Gastroesophageal sphincter (tissue), 4 donors: ENCODE results near the gene RMDN2. TPM values are rescaled to one million over a fixed set of nuclear protein-coding genes. Genes with fewer than 3 reads are reported as not detected.

Experiments
- ATAC-seq: fragments of 150-250 bp; one replicate; pipeline ENCODE4 v1.9.1; 2016; ENCODE audit warnings: mild to moderate bottlenecking, moderate library complexity
- H3K27ac ChIP-seq, 4 donors: fragments of 200-600 bp; sonication (generic) in 3 of 4; 1 replicate in 3 of 4; 2 replicates in 1 of 4; pipeline ENCODE4 v1.5.1; 2016 to 2019
- H3K27me3 ChIP-seq: fragments of 200-600 bp; sonication (generic); one replicate; pipeline ENCODE4 v1.5.1; 2019
- H3K36me3 ChIP-seq, 2 donors: fragments of 200-600 bp; sonication (generic); one replicate each; pipeline ENCODE4 v1.5.1; 2019; ENCODE audit warnings: control low read depth in 1 of 2
- H3K4me1 ChIP-seq, 3 donors: fragments of 200-600 bp; sonication (generic); 1 replicate in 2 of 3; 2 replicates in 1 of 3; pipeline ENCODE4 v1.5.1; 2016 to 2019; ENCODE audit warnings: control low read depth in 2 of 3
- H3K4me3 ChIP-seq, 2 donors: fragments of 200-600 bp; sonication (generic); one replicate each; pipeline ENCODE4 v1.5.1; 2019; ENCODE audit warnings: mild to moderate bottlenecking in 1 of 2, moderate library complexity in 1 of 2
- H3K9me3 ChIP-seq, 3 donors: fragments of 200-600 bp; sonication (generic); one replicate each; pipeline ENCODE4 v1.5.1; 2017 to 2019; ENCODE audit warnings: control low read depth in 2 of 3
- CTCF ChIP-seq, 4 experiments: fragments of 200-600 bp in 2 of 4; fragments of 450-650 bp in 2 of 4; sonication (generic) in 1 of 4; IDR thresholded peaks; one replicate each; pipeline ENCODE4 v1.5.1; 2017 to 2019; ENCODE audit warnings: antibody characterized with exemption in 4 of 4, mild to moderate bottlenecking in 2 of 4, moderate library complexity in 2 of 4
- EP300 ChIP-seq: sonication (generic); formaldehyde crosslinking; IDR thresholded peaks from one replicate; pipeline ENCODE4 v1.6.1; 2017; ENCODE audit warnings: antibody characterized with exemption, mild to moderate bottlenecking
- POLR2A ChIP-seq, 2 donors: fragments of 450-650 bp; IDR thresholded peaks; one replicate each; pipeline ENCODE4 v1.6.1; 2017; ENCODE audit warnings: antibody characterized with exemption in 2 of 2, mild to moderate bottlenecking in 2 of 2, moderate library complexity in 1 of 2
- POLR2AphosphoS5 ChIP-seq: sonication (generic); formaldehyde crosslinking; IDR thresholded peaks from one replicate; pipeline ENCODE4 v1.6.1; 2017; ENCODE audit warnings: antibody characterized with exemption
- WGBS, 2 donors: methylation state at CpG; one replicate each; pipeline ENCODE4 v1.1.5; 2018; ENCODE audit warnings: low coverage in 1 of 2; 5-methylcytosine and 5-hydroxymethylcytosine counted together
- total RNA-seq, 4 donors: library from RNA; depleted of rRNA; stranded (reverse); fragments of >200 nt; gene quantifications; one replicate each; pipeline ENCODE4 v1.1.0, GENCODE V29; 2016

Gene RMDN2
- total RNA-seq, 4 donors from 2014 or later: 9.3 to 12.5 (median 11.4) TPM

GRCh38 chr2:37896319-37896718, 28.8 kb upstream of the RMDN2 start:
- Histone ChIP-seq H3K27me3 (no peaks in the 10 kb centered on the region), H3K4me3 (no peak overlapping the region), H3K4me1 (peaks cover 0 to 1% (median 0%) of the 10 kb centered on the region in 3 donors), H3K9me3 (no peaks in the 10 kb centered on the region), H3K36me3 (no peaks in the 10 kb centered on the region), H3K27ac (no peak overlapping the region)
- ATAC-seq: no peak
- WGBS, 2 donors: 56 to 59% methylated on average over 3 of the region's 3 CpGs
- TF ChIP-seq POLR2AphosphoS5 (no peak), EP300 (no peak), POLR2A (IDR thresholded peaks at IDR 0.05) (no peak), CTCF (IDR thresholded peaks at IDR 0.05) (peak in 1 of 4 experiments; percentile 18)

GRCh38 chr2:37897511-37897910, 27.6 kb upstream of the RMDN2 start:
- Histone ChIP-seq H3K9me3 (no peaks in the 10 kb centered on the region), H3K36me3 (no peaks in the 10 kb centered on the region), H3K4me3 (no peak overlapping the region), H3K4me1 (no peaks in the 10 kb centered on the region), H3K27ac (no peak overlapping the region), H3K27me3 (no peaks in the 10 kb centered on the region)
- no peak for ATAC-seq
- WGBS, 2 donors: 44 to 47% methylated on average over 3 of the region's 3 CpGs
- TF ChIP-seq POLR2AphosphoS5: no peak
- TF ChIP-seq EP300: no peak
- no peak for TF ChIP-seq CTCF (IDR thresholded peaks at IDR 0.05)
- no peak for TF ChIP-seq POLR2A (IDR thresholded peaks at IDR 0.05)

- Histone ChIP-seq H3K27me3 (no peaks in the 10 kb centered on the region), H3K4me1 (no peaks in the 10 kb centered on the region), H3K4me3 (no peak overlapping the region), H3K36me3 (no peaks in the 10 kb centered on the region), H3K27ac (no peak overlapping the region), H3K9me3 (no peaks in the 10 kb centered on the region)
- TF ChIP-seq POLR2A (IDR thresholded peaks at IDR 0.05): no peak
- no peak for TF ChIP-seq POLR2AphosphoS5
- no peak for TF ChIP-seq CTCF (IDR thresholded peaks at IDR 0.05)
- TF ChIP-seq EP300: no peak
- no peak for ATAC-seq
Measured at GRCh38 chr2:37898448-37898847, 26.6 kb upstream of the RMDN2 start.

- Histone ChIP-seq H3K27ac (no peak overlapping the region), H3K4me1 (no peaks in the 10 kb centered on the region), H3K9me3 (no peaks in the 10 kb centered on the region), H3K4me3 (no peak overlapping the region), H3K36me3 (no peaks in the 10 kb centered on the region), H3K27me3 (no peaks in the 10 kb centered on the region)
- no peak for TF ChIP-seq CTCF (IDR thresholded peaks at IDR 0.05)
- TF ChIP-seq POLR2AphosphoS5: no peak
- TF ChIP-seq POLR2A (IDR thresholded peaks at IDR 0.05): no peak
- TF ChIP-seq EP300: no peak
- ATAC-seq: no peak
Measured at GRCh38 chr2:37902991-37903390, 22.1 kb upstream of the RMDN2 start.

- Histone ChIP-seq H3K4me1 (no peaks in the 10 kb centered on the region), H3K4me3 (no peak overlapping the region), H3K27me3 (no peaks in the 10 kb centered on the region), H3K9me3 (no peaks in the 10 kb centered on the region), H3K27ac (no peak overlapping the region), H3K36me3 (no peaks in the 10 kb centered on the region)
- WGBS, 2 donors: 86 to 87% methylated on average over 3 of the region's 3 CpGs
- no peak for TF ChIP-seq POLR2AphosphoS5
- ATAC-seq: no peak
Measured at GRCh38 chr2:37904425-37904824, 20.7 kb upstream of the RMDN2 start.

GRCh38 chr2:37904993-37905392, 20.1 kb upstream of the RMDN2 start:
- H3K27me3 ChIP-seq: no peaks in the 10 kb centered on the region
- no peaks in the 10 kb centered on the region for H3K9me3 ChIP-seq
- no peak for ATAC-seq
- no peak for TF ChIP-seq EP300
- TF ChIP-seq POLR2AphosphoS5: no peak
- TF ChIP-seq CTCF (IDR thresholded peaks at IDR 0.05): no peak
- TF ChIP-seq POLR2A (IDR thresholded peaks at IDR 0.05): no peak
- WGBS, 2 donors: 65 to 73% methylated on average over 5 of the region's 5 CpGs
- no peak overlapping the region for H3K27ac ChIP-seq
- no peak overlapping the region for H3K4me3 ChIP-seq
- H3K4me1 ChIP-seq: no peaks in the 10 kb centered on the region
- H3K36me3 ChIP-seq: no peaks in the 10 kb centered on the region
